NCI-H2171 (cell line): Measurements from ENCODE around the gene ADIPOR2.
"Not testable (repeated sequence)": the region's sequence is repeated elsewhere in the genome, so short reads cannot be mapped to it uniquely, and the experiment has no call there.

Source experiments
- DNase-seq: peaks from one replicate; lab custom pipeline; 2025; lab: John Stamatoyannopoulos, UW

ADIPOR2 gene

DNA sequence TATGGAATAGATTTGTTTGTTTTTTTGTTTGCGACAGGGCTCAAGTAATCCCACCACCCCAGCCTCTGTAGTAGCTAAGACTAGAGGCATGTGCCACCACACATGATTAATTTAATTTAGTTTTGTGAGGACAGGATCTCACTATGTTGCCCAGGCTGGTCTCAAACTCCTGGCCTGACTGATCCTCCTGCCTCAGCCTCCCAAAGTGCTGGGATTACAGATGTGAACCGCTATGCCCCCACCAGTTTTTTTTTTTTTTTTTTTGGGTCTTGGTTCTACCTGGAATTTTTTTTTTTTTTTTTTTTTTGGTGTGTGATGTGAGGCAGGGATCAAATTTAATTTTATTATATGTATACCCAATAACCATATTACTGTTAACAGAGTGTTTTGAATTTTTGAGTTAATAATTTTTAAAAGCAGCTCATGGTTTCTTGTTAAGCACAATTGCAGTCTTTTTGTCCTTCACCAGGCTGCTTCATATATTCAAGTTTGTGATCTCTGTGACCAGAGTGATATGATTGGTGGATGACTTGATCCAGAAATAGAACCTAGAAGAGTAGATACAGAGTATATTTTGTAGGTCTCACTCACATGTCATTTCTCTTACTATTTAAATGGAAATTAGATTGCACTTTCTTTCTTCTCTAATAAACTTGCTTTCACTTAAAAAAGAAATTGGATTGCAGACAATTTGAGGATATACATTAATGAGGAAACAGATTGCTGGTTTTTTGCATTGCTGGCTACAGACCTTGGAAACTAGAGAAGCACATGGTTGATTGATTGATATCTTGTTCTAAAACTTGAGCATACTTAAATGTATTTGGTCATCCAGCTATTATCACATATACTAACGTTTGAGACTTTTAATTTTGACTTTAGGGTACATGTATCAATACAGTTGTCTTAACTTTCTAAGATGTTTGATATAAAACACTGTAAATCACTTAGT is 13.2 kb downstream of the ADIPOR2 start:
- DNase-seq: no peak

DNA sequence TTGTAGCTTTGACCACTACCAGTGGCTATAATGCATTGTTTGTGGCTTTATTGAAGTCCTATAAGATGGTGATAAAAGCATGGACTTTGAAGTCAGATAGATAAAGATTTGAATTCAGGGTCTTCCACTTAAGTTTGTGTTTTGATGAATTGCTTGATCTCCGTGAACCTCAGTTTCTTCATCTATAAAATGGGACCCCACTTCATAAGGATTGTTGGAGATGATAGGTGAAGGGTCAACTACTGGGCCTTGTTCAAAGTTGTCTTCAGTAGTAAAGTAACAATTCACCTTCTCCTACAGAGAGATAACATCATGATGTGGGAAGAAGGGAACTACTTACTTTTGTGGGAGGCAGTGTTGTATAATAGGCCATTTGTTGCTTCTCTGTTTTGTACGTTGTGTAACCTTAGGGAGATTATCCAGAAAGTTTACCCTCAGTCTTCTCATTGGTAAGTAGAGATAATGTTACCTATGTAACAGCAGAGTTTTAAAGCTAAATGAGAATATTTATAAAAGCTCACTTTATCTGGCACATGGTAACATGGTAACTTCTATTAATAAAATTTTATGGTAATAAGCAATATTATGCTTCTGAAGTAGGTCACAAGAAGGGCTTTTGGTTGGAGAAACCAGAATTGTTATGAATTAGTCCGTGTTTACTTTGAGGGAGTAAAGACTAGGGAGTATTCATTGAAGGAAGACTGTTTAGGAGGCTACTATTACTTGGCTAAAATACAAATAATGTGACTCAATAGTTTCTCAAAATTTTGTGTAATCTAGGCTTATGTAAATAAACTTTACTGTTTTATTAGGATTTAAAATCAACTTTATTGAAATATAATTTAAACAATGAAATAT is 15.1 kb downstream of the ADIPOR2 start:
- no peak for DNase-seq

DNA sequence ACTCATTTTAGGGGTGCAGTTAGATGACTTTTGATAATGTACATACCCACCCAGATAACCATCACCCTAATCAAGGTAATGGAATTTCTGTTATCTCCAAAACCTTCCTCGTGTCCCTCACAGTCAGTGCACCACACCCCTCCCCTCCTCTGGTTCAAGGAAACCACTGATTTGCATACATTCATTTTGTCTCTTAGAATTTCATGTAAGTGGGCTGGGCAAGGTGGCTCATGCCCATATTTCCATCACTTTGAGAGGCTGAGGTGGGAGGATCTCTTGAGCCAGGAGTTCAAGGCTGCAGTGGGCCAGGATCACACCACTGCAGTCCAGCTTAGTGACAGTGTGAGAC is 15.7 kb downstream of the ADIPOR2 start:
- no peak for DNase-seq

DNA sequence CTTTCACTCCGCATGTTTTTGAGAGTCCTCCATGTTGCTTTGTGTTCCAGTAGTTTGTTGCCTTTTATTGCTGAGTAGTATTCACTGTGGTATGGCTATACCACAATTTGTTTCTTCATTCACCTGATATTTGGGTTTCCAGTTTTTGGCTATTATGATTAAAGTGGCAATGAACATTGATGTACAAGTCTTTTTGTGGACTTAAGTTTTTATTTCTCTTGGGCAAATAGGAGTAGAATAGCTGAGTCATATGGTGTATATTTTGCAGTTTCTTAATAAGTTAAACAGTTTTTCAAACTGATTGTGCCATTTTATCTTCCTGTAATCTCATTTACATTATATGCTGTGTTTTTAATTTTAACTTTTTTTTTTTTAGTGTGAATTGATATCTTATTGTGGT is 16.2 kb downstream of the ADIPOR2 start:
- no peak for DNase-seq

DNA sequence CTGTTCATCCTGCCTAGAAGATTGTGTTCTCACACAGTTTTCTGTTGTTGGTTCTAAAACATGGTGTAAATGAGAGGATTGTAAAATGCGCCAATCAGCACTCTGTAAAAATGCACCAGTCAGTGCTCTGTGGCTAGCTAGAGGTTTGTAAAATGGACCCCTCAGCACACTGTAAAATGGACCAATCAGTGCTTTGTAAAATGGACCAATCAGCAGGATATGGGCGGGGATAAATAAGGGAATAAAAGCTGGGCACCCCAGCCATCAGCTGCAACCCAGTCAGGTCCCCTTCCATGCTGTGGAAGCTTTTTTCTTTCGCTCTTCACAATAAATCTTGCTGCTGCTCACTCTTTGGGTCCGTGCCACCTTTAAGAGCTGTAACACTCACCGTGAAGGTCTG is 19.1 kb downstream of the ADIPOR2 start:
- DNase-seq: not testable (repeated sequence)

DNA sequence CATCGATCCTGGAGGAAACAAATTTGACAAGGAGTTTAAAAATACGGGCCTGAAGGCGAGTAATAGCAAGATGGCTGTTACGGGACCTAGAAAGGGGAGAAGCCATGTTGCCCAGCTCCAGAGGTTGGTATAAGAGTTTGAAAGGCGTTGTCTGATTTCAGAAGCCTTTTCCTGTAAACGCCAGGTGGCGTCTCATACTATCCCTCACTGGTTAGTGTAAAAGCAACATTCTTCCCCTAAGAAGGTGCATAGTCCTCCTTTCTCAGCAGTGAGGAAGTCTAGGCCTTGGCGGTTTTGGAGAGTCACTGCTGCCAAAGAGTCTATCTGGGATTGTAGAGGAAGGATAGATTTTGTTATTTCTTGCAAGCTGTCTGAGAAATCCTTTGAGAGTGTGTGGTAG is 20.0 kb downstream of the ADIPOR2 start:
- not testable (repeated sequence) for DNase-seq

DNA sequence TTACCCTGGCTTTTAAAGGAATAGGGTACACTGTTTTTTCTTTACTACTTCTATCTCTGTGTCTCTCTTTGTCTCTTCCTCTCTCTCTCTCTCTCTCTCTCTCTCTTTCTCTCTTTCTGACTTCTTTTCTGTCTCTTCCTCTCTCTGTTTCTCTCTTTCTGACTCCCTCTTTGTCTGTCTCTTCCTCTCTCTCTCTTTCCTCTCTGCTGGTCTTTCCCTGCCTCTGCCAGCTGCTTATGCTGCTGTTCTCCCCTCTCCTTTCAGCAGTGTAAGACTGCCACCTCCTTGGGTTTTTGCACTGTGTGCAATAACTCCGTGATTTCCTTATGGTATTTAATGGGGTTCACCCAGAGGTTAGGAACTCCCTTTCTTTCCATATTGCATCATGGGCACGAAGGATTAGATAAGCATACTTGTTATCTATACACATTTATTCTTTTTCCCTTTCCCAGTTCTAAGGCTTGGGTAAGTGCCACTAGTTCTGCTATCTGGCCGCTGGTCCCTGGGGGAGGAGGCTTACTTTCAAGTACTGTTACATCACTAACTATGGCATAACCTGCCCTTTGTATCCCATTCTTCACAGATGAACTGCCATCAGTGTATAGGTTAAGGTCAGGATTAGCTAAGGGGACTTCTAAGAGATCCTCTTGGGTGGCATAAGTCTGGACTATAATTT is 20.8 kb downstream of the ADIPOR2 start:
- DNase-seq: not testable (repeated sequence)

DNA sequence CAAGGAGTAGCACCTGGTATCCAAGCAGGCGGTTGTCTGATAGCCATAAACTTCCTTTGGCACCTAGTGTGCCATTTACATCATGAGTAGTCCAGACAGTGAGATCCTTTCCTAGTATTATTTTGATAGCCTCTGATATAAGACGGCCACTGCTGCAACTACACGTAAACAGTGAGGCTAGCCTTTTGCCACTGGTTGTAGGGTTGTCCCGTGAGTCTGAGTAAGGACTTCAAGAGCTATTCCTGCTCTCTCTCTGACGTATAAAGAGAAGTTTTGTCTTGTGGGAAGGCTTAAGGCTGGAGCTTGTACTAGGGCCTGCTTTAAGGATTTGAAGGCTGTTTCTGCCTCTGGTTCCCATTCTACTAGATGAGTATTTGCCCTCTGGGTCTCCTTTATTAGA is 21.4 kb downstream of the ADIPOR2 start:
- DNase-seq: not testable (repeated sequence)

DNA sequence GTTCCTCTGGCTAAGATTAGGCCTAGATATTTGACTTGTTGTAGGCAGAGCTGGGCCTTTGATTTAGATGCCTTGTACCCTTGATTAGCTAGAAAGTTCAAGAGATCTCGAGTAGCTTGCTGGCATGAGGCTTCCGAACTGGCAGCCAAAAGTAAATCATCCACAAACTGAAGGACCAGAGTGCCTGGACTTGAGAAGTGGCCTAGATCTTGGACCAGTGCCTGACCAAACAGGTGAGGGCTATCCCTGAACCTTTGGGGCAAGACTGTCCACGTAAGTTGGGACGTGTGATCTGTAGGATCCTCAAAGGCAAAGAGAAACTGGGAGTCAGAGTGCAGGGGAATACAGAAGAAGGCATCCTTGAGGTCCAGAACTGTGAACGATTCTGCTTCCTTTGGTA is 22.0 kb downstream of the ADIPOR2 start:
- DNase-seq: not testable (repeated sequence)

DNA sequence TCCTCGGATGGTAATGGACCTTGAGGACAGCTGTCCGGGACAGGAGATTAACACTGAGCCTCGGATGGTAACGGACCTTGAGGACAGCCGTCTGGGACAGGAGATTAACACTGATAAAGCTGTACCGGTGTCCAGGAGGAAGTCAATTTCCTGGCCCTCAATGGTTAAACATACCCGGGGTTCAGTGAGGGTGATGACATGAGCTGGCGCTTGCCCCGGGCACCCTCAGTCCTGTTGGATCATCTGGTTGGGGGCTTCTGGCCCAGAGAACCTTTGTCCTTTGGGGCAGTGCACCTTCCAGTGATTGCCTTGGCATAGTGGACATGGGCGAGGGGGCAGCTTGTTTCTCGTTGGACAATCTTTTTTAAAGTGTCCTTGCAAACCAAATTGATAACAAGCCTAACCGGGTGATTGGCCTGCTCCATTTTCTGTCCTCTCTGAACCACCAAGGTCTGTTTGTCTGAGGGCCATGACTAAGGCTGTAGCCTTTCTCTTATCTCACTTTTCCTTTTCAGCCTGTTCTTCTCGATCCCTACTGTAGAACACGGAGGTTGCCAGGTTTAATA is 23.0 kb downstream of the ADIPOR2 start:
- not testable (repeated sequence) for DNase-seq

DNA sequence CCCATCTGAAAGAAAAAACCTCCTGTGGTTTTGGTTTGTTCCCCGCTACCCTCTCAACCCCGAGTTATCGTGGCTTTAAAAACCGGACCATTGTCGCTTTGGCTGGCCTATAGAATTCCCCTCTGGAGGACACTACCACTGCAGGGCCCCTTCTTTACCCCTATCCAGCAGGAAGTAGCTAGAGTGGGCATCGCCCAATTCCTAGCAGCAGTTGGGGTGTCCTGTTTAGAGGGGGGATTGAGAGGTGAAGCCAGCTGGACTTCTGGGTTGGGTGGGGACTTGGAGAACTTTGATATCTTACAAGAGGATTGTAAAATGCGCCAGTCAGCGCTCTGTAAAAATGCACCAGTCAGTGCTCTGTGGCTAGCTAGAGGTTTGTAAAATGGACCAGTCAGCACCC is 24.6 kb downstream of the ADIPOR2 start:
- not testable (repeated sequence) for DNase-seq

DNA sequence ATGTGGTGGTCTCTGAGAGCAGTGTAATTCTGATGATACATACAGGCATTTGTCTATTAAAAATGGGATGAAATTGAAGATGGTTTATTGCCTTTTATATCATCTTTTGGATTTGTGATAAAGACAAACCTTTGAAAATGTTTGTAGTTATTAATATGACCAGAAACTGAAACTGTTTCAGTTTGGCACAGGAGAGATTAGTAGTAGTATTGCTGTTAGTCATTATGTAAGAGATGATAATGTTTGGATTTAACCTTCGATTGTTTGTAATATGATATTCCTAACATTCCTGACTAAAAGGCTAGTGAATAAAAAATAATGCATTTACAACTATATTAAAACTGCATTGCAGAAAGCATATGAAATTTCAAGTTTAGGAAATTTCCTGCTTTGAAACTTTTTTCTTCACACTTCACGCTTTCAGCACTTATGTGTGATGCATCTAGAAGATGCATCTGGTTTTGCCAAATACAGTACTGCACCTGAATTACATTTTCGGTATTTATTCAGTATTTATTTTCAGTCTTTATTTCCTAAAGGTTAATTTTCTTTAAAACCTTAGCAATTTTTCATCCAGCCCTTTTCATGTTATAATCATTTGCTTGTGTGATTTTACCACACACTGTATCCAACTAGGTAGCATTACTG is 25.5 kb downstream of the ADIPOR2 start:
- no peak for DNase-seq

DNA sequence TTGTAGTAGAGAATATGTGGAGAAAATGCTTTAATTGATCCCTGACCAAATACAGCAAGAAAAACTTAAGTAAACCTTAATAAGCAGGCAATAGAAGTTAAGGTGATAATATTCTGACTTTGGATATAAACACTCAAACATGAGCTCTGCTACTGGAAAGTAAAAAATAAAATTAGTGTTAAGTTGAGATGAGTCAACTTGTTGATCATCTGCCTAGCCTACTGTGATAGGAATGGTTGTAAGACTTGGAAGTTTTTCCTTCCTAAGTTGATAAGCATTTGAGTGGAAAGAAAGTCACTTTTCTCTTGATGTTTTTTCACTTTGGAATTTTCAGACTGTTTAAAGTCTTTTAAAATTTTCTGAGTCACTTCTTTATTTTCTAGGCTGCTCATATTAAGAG is 26.0 kb downstream of the ADIPOR2 start:
- DNase-seq: no peak

DNA sequence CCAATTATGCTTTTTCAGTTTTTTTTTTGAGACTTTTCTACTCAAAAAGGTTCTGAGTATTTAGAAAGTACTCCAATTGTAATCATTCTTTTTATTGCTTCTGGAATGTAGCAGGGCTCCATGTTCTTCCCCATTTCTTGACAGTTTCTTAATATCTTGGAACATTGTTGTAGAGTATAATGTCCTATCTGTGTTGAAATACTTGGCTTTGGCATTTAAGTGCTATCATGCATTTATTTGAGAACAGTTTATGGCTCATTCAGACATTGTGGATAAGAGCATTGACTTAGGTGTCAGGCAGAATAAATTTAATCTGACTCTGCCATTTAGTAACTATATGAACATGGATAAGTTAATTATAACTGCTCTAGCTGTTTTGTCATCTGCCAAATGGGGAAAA is 28.3 kb downstream of the ADIPOR2 start:
- no peak for DNase-seq

DNA sequence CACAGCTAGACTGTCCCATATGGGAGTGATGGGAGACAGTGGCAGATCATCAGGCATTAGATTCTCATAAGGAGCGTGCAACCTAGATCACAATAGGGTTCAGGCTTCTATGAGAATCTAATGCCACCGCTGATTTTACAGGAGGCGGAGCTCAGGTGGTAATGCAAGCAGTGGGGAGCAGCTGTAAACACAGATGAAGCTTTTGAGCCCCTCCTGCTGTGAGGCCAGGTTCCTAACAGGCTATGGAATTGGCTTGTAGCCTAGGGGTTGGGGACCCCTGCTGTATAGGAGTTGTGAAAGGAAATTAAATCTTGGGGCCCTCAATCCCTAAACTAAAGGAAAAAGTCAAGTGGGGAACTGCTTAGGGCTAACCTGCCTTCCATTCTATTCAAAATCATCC is 29.6 kb downstream of the ADIPOR2 start:
- DNase-seq: no peak

DNA sequence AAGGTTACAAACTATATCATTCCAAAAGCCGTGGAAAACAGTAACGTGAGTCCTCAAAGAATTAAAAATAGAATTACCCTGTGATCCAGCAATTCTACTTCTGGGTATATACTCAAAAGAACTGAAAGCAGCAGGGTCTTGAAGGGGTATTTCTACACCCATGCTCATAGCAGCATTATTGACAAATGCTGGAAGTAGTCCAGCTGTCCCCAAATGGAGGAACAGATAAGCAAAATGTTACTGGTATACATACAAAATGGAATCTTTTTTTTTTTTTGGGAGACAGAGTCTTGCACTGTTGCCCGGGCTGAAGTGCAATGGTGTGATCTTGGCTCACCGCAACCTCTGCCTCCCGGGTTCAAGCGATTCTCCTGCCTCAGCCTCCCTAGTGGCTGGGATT is 32.9 kb downstream of the ADIPOR2 start:
- DNase-seq: no peak

DNA sequence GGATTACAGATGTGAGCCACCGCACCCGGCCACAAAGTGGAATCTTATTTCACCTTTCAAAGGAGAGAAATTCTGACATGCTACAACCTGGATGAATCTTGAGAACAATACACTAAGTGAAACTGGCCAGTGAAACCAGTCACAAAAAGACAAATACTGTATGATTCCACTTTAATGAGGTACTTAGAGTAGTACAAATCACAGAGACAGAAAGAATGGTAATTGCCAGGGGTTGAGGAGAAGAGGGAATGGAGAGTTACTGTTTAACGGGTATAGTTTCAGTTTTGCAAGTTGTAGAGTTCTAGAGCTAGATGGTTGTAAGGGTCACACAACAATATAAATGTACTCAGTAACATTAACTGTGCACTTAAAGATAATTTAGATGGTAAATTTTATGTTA is 33.4 kb downstream of the ADIPOR2 start:
- DNase-seq: no peak

DNA sequence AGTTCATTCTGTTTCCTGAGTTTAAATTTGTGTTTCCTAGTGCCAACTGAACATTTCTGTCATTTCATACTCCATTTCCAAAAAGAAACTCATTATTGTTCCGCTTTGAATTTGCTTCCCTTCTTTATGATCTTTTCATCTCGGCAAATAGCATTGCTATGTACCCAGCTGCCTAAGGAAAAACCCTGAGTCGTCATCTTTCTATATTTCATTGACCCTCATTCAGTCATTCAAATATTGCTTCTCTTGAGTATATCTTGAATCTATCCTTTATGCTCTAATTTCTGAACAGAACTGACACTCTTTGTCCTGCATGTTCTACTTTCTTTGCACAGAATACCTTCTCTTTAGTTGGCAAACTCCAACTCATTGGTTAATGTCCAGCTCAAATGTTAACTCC is 35.9 kb downstream of the ADIPOR2 start:
- DNase-seq: no peak

DNA sequence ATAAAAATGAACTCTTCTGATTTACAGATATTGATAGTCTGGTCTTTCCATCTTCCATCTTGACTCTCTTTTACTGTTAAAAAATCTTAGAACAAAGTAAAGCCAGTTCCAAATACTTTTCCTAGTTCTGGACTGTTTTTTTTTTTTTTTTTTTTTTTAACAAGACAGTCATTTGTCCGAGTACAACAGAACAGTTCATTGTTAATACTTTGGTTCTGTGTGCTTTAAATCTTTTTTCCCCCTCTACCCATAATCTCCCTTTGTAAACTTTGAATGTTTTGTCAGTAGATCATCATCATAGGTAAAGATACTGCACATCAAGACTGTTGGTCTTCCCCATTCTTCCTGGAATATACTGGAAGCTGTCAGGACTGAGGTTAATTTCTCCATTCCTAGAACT is 38.0 kb downstream of the ADIPOR2 start:
- no peak for DNase-seq

DNA sequence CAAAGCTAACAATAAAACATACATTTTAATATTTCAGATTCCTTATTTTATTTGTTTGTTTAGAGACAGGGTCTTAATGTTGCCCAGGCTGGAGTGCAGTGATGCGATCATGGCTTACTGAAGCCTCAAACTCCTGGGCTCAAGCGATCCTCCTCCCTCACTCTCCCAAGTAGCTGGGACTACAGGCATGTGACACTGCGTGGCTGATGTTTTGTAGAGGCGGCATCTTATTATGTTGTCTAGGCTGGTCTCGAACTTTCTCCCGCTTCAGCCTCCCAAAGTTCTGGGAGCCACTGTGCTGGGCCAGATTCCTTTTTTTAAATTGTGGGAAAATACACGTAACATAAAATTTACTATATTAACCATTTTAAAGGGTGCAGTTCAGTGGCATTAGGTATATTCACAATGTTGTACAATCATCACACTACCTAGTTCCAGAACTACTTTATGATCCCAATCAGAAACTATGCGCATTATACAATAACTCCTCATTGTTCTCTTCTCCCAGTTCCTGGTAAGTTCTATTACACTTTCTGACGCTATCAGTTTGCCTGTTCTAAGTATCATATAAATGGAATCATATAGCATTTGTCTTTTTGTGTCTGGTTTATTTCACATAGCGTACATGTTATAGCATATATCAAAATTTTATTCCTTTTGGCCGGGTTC is 40.3 kb downstream of the ADIPOR2 start:
- no peak for DNase-seq

DNA sequence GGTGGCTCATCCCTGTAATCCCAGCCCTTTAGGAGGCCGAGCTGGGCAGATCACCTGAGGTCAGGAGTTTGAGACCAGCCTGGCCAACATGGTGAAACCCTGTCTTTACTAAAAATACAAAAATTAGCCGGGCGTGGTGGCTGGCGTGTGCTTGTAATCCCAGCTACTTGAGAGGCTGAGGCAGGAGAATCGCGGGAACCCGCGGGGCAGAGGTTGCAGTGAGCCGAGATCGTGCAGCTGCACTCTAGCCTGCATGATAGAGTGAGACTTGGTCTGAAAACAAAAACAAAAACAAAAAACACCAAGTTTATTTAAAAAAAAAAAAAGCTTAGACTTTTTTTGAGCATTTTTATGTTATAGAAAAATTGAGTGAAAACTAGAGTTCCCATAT is 40.8 kb downstream of the ADIPOR2 start:
- DNase-seq: not testable (repeated sequence)
